ENCODE measurements around the gene NPTN.

DNA sequence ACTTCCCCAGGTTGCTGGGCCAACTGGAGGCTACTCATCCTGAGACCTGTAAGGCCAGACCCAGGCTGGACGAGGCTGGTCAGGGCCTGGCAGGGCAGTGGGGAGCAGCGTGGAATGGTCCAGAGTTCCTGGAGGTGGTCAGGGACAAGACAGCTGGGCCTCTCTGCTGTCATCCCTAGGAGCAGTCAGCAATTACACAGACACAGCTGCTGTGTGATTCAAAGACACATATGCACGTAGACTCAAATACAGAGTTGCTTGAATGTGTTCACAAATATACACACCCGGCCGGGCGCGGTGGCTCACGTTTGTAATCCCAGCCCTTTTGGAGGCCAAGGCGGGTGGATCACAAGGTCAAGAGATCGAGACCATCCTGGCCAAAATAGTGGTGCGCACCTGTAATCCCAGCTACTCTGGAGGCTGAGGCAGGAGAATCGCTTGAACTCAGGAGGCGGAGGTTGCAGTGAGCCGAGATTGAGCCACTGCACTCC, 49.5 kb upstream of the NPTN start:
- TF ChIP-seq, protein P1, sequence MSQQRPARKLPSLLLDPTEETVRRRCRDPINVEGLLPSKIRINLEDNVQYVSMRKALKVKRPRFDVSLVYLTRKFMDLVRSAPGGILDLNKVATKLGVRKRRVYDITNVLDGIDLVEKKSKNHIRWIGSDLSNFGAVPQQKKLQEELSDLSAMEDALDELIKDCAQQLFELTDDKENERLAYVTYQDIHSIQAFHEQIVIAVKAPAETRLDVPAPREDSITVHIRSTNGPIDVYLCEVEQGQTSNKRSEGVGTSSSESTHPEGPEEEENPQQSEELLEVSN (IDR thresholded peaks at IDR 0.05; ENCODE audit: borderline replicate concordance, low read depth) = no peak
- TF ChIP-seq, protein P2, sequence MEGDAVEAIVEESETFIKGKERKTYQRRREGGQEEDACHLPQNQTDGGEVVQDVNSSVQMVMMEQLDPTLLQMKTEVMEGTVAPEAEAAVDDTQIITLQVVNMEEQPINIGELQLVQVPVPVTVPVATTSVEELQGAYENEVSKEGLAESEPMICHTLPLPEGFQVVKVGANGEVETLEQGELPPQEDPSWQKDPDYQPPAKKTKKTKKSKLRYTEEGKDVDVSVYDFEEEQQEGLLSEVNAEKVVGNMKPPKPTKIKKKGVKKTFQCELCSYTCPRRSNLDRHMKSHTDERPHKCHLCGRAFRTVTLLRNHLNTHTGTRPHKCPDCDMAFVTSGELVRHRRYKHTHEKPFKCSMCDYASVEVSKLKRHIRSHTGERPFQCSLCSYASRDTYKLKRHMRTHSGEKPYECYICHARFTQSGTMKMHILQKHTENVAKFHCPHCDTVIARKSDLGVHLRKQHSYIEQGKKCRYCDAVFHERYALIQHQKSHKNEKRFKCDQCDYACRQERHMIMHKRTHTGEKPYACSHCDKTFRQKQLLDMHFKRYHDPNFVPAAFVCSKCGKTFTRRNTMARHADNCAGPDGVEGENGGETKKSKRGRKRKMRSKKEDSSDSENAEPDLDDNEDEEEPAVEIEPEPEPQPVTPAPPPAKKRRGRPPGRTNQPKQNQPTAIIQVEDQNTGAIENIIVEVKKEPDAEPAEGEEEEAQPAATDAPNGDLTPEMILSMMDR (IDR thresholded peaks at IDR 0.05) = no peak
- no peak for TF ChIP-seq ZNF302 (CRISPR knock-in tag; IDR thresholded peaks at IDR 0.05)
- no peak for TF ChIP-seq NR3C1 (IDR thresholded peaks at IDR 0.05)
- TF ChIP-seq CBX2 (IDR thresholded peaks at IDR 0.05; ENCODE audit: borderline replicate concordance, low read depth) = no peak
- no peak for TF ChIP-seq BHLHE40 (IDR thresholded peaks at IDR 0.05; ENCODE audit: low read depth, low read length)
- TF ChIP-seq CEBPB (IDR thresholded peaks at IDR 0.05) = no peak
- no peak for TF ChIP-seq POLR2AphosphoS2 (conservative IDR thresholded peaks at IDR 0.05; ENCODE audit: low read length)
- TF ChIP-seq EP300 (IDR thresholded peaks at IDR 0.05) = no peak
- TF ChIP-seq, protein P3, sequence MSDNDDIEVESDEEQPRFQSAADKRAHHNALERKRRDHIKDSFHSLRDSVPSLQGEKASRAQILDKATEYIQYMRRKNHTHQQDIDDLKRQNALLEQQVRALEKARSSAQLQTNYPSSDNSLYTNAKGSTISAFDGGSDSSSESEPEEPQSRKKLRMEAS (IDR thresholded peaks at IDR 0.05) = no peak
- TF ChIP-seq POLR2A (IDR thresholded peaks at IDR 0.05; ENCODE audit: low read length) = no peak
- TF ChIP-seq, protein P4, sequence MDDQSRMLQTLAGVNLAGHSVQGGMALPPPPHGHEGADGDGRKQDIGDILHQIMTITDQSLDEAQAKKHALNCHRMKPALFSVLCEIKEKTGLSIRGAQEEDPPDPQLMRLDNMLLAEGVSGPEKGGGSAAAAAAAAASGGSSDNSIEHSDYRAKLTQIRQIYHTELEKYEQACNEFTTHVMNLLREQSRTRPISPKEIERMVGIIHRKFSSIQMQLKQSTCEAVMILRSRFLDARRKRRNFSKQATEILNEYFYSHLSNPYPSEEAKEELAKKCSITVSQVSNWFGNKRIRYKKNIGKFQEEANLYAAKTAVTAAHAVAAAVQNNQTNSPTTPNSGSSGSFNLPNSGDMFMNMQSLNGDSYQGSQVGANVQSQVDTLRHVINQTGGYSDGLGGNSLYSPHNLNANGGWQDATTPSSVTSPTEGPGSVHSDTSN (IDR thresholded peaks at IDR 0.05) = no peak
- no peak for TF ChIP-seq ESRRA (IDR thresholded peaks at IDR 0.05; ENCODE audit: borderline replicate concordance, low read length)
- no peak for TF ChIP-seq CHD2 (IDR thresholded peaks at IDR 0.05; ENCODE audit: low read length, partially characterized antibody)

Data from A549 (cell line).